Coronary artery (tissue), 2 donors: ENCODE data around the gene EPPIN.

Source experiments
- DNase-seq: peaks from one replicate; pipeline ENCODE4 v3.0.0-alpha.2; 2017; ENCODE audit warnings: low spot score
- H3K27ac ChIP-seq, 2 donors: fragments of 200-600 bp; sonication (generic); one replicate each; pipeline ENCODE4 v1.5.1; 2016 to 2019
- H3K4me3 ChIP-seq: fragments of 200-600 bp; sonication (generic); 2 replicates; pipeline ENCODE4 v1.5.1; 2016; ENCODE audit warnings: mild to moderate bottlenecking, moderate library complexity
- CTCF ChIP-seq: fragments of 200-600 bp; sonication (generic); IDR thresholded peaks from one replicate; pipeline ENCODE4 v1.5.1; 2019; ENCODE audit warnings: antibody characterized with exemption

EPPIN gene

GRCh38 chr20:45509091-45509490 is 38.1 kb downstream of the EPPIN start:
- H3K4me3 ChIP-seq = no peak overlapping the region
- no peak for TF ChIP-seq CTCF
- DNase-seq = no peak
- H3K27ac ChIP-seq = no peak overlapping the region

GRCh38 chr20:45508068-45508886 is 38.9 kb downstream of the EPPIN start:
- no peak overlapping the region for H3K4me3 ChIP-seq
- H3K27ac ChIP-seq = no peak overlapping the region
- no peak for TF ChIP-seq CTCF
- DNase-seq = no peak

GRCh38 chr20:45507011-45507820 is 40.0 kb downstream of the EPPIN start:
- Histone ChIP-seq H3K27ac (no peak overlapping the region), H3K4me3 (no peak overlapping the region)
- no peak for TF ChIP-seq CTCF
- DNase-seq = no peak

GRCh38 chr20:45506398-45506797 is 40.8 kb downstream of the EPPIN start:
- Histone ChIP-seq H3K27ac (no peak overlapping the region), H3K4me3 (no peak overlapping the region)
- no peak for DNase-seq
- no peak for TF ChIP-seq CTCF

GRCh38 chr20:45503403-45503802 is 43.8 kb downstream of the EPPIN start:
- no peak for TF ChIP-seq CTCF
- H3K4me3 ChIP-seq = no peak overlapping the region
- no peak for DNase-seq

GRCh38 chr20:45502561-45502960 is 44.6 kb downstream of the EPPIN start:
- no peak for TF ChIP-seq CTCF
- no peak overlapping the region for H3K27ac ChIP-seq
- H3K4me3 ChIP-seq = no peak overlapping the region
- DNase-seq = no peak

More at GRCh38 chr20:45503403-45503802, 43.8 kb downstream of the EPPIN start:
- H3K27ac ChIP-seq = no peak overlapping the region
